Natural killer cell treated with Interleukin-12 subunit alpha and Interleukin-12 subunit beta and Interleukin-15 and Interleukin-18, amount 100 ng/mL, for 72 hours (primary cell): Measurements from ENCODE around the gene TCEANC. TPM values are rescaled to one million over a fixed set of nuclear protein-coding genes. Genes with fewer than 3 reads are reported as not detected.
"Not testable (repeated sequence)": the region's sequence is repeated elsewhere in the genome, so short reads cannot be mapped to it uniquely, and the experiment has no call there.

Experiments
- ATAC-seq, 2 donors: fragments of 150-1000 bp; cut with Tn5 transposase in 1 of 2; sonication (Bioruptor Pico), chemical (Tn5 transposase) in 1 of 2; 2 replicates each; pipeline ENCODE4 v1.10.0; 2021
- DNase-seq: peaks from one replicate; pipeline ENCODE4 v3.0.0; 2022; ENCODE audit warnings: low spot score
- H3K27ac Mint-ChIP-seq, 2 donors: 1 replicate in 1 of 2; 2 replicates in 1 of 2; pipeline ENCODE4 v1.8.0; 2022; ENCODE audit warnings: mixed read lengths in 2 of 2, mild to moderate bottlenecking in 1 of 2, moderate library complexity in 1 of 2
- H3K27me3 Mint-ChIP-seq, 2 donors: 1 replicate in 1 of 2; 2 replicates in 1 of 2; pipeline ENCODE4 v1.8.0; 2022; ENCODE audit warnings: mixed read lengths in 2 of 2
- H3K36me3 Mint-ChIP-seq: one replicate; pipeline ENCODE4 v1.8.0; 2022; ENCODE audit warnings: mixed read lengths
- H3K4me1 Mint-ChIP-seq, 2 donors: 1 replicate in 1 of 2; 2 replicates in 1 of 2; pipeline ENCODE4 v1.8.0; 2022; ENCODE audit warnings: low read depth in 2 of 2, mixed read lengths in 2 of 2, mild to moderate bottlenecking in 1 of 2
- H3K4me3 Mint-ChIP-seq: one replicate; pipeline ENCODE4 v1.8.0; 2022; ENCODE audit warnings: mixed read lengths
- H3K9me3 Mint-ChIP-seq: 2 replicates; pipeline ENCODE4 v1.8.0; 2022; ENCODE audit warnings: mixed read lengths
- total RNA-seq, 2 donors: library from RNA; stranded (reverse); gene quantifications; one replicate each; pipeline ENCODE4 v1.2.3, GENCODE V29; 2022

The TCEANC gene
- total RNA-seq, 2 donors from 2014 or later, result 2.8 to 4.2 TPM

DNA sequence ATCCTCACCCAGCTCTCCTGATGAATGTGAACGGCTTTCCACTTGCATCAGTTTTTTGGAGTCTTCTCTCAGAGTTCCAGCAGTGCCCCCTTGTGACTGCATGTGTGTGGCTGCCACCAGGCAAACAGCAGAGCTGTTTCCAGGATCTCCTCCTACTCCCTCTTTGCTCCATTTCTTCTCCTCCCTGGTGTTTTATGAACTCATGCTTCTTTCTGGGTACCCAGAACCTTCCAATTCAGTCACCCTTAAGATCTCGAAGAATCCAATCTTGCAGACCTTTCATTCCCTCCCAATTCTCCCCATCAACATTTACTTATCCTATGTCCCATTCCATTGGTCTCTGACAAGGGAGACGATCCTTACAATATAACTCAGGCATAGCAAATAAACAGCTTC, 6.8 kb upstream of the TCEANC start:
- H3K36me3 Mint-ChIP-seq, result no peaks in the 10 kb centered on the region
- ATAC-seq (no peak), DNase-seq (no peak)
- peak overlapping the region; percentile 88 to 96 for H3K27ac Mint-ChIP-seq
- peaks cover 9 to 12% of the 10 kb centered on the region in 2 donors for H3K4me1 Mint-ChIP-seq
- H3K9me3 Mint-ChIP-seq, result no peaks in the 10 kb centered on the region
- no peak overlapping the region for H3K4me3 Mint-ChIP-seq
- H3K27me3 Mint-ChIP-seq, result peaks cover 0 to 15% of the 10 kb centered on the region in 2 donors

DNA sequence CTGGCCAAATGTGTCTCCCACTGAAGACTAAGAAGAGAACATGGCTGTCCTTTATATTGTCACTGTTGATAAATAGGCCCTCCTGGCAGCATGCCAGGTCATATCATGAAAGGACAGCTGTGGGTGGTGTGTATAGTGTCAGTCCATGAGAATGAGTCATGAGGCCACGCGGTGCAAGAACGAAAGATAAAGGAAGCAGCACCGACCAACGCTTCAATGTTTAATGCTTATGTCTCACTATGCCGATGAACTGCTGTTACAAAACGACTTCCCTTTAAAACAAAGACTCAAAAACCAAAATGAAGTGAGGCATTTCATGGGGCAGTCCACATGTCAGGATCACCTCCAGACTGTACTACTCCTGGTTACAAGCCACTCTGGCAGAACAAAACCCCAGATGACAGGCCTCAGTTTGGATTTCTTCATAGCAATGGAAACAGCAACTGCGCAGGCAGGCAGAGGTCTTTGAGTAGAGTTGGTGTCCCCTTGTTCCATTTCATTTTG, 5.2 kb upstream of the TCEANC start:
- Mint-ChIP-seq H3K27ac (peak overlapping the region; percentile 88 to 96), H3K27me3 (peaks cover 0 to 18% of the 10 kb centered on the region in 2 donors), H3K36me3 (no peaks in the 10 kb centered on the region), H3K4me3 (peak overlapping the region; percentile 76), H3K9me3 (no peaks in the 10 kb centered on the region), H3K4me1 (peaks cover 12 to 15% of the 10 kb centered on the region in 2 donors)
- ATAC-seq, result peak; percentile 88 to 96
- DNase-seq, result peak; percentile 69

DNA sequence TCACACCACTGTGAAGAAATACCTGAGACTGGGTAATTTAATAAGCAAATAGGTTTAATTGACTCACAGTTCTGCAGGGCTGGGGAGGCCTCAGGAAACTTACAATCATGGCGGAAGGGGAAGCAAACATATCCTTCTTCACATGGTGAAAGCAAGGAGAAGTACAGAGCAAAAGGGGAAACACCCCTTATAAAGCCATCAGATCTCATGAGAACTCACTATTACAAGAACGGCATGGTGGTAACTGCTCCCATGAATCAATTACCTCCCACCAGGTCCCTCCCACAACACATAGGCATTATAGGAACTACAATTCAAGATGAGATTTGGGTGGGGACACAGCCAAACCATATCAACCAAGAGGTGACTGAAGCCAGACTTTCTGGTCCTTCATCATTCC, 4.6 kb upstream of the TCEANC start:
- peak overlapping the region; percentile 88 to 96 for H3K27ac Mint-ChIP-seq
- H3K36me3 Mint-ChIP-seq, DNase-seq, H3K9me3 Mint-ChIP-seq, ATAC-seq: not testable (repeated sequence)
- peaks cover 12 to 16% of the 10 kb centered on the region in 2 donors for H3K4me1 Mint-ChIP-seq
- peak overlapping the region; percentile 76 for H3K4me3 Mint-ChIP-seq
- H3K27me3 Mint-ChIP-seq, result peaks cover 0 to 18% of the 10 kb centered on the region in 2 donors

DNA sequence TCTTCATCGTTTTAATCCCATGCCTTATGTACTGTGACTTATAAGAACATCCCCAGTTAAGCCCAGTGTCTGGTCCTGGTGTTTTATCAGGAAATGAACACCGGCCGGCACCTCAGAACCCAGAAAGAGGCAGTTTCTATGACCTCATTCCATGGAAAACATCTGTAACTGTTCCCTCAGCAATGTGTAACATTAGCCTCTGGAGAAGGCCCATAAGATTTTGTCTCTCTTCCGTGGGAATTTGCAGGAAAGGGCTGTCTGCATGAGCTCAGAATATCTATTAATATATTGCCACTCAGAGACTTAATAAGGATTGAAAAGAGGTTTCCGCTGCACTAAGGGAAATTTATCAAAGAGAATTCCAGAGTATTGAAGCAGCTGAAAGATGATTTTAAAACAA, 3.1 kb upstream of the TCEANC start:
- ATAC-seq (no peak), DNase-seq (no peak)
- Mint-ChIP-seq H3K36me3 (no peaks in the 10 kb centered on the region), H3K9me3 (no peaks in the 10 kb centered on the region), H3K4me3 (no peak overlapping the region), H3K27ac (no peak overlapping the region), H3K27me3 (peaks cover 0 to 18% of the 10 kb centered on the region in 2 donors), H3K4me1 (peaks cover 18 to 19% of the 10 kb centered on the region in 2 donors)

DNA sequence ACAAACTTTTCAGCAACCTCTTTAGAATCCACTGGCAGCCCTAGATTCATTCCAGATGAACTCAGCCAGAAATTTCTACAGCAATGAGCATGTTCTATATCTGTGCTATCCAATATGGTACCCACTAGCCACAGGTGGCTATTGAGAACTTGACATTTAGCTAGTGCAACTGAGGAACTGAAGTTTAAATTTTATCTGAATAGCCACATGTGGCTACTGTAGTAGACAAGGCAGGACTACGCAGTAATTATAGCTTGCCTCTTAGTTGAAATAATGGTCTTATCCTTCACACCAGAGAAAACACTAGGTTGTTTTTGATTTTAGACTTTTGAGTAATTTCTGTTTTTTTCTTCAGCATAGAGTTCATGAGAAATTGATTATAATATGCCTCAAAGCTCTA, 2.6 kb upstream of the TCEANC start:
- H3K9me3 Mint-ChIP-seq, result no peaks in the 10 kb centered on the region
- H3K27ac Mint-ChIP-seq, result no peak overlapping the region
- ATAC-seq, result no peak
- no peak overlapping the region for H3K4me3 Mint-ChIP-seq
- H3K27me3 Mint-ChIP-seq, result peaks cover 0 to 18% of the 10 kb centered on the region in 2 donors
- H3K36me3 Mint-ChIP-seq, result no peaks in the 10 kb centered on the region
- peaks cover 23 to 24% of the 10 kb centered on the region in 2 donors for H3K4me1 Mint-ChIP-seq
- DNase-seq, result no peak

DNA sequence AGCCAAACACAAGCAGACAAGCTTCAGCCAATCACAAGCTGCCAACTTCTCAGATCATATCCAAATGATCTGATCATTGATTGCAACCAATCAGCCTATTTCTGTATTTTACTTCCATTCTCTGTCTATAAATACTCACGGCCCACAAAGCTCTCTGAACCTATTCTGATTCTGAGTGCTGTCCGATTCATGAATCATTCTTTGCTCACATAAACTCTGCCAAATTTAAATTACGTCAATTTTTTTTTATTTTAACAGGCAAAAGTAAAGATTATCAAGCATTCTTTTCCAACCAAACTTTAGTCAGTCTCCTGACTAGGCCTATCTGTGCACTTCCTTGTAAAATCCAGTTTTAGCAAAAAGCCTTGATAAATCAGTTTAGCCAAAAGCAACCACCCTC, 1.8 kb upstream of the TCEANC start:
- Mint-ChIP-seq H3K9me3 (no peaks in the 10 kb centered on the region), H3K27me3 (peaks cover 0 to 15% of the 10 kb centered on the region in 2 donors), H3K4me3 (no peak overlapping the region), H3K36me3 (no peaks in the 10 kb centered on the region), H3K4me1 (peaks cover 25 to 26% of the 10 kb centered on the region in 2 donors), H3K27ac (no peak overlapping the region)
- no peak for DNase-seq
- no peak for ATAC-seq

DNA sequence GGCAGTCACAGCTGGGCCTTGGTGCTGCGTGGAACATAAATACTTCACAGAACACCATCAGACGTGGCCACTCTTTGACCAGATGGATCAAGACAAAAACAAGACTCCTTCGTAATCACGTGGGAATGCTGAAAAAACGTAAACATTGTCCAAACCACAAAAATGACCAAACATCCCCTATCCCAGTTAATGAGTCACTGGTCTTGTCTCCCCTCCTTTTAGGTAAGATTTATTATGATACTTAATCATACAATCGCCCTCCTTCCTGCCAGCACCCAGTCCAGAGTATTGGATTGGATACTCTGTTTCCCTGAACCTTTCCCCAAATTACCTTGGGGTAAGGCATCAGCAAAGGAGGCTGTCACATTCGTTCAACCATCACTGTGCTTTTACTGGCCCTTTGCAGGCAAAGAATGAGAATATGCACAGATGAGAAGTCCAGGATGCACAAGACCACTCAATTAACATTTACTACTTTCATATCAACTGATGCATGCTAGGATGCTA, 601 bp upstream of the TCEANC start:
- no peaks in the 10 kb centered on the region for H3K9me3 Mint-ChIP-seq
- no peaks in the 10 kb centered on the region for H3K36me3 Mint-ChIP-seq
- DNase-seq, result no peak
- H3K4me3 Mint-ChIP-seq, result peak overlapping the region; percentile 85
- peaks cover 0 to 10% of the 10 kb centered on the region in 2 donors for H3K27me3 Mint-ChIP-seq
- no peak for ATAC-seq
- peaks cover 23 to 26% of the 10 kb centered on the region in 2 donors for H3K4me1 Mint-ChIP-seq
- peak overlapping the region; percentile 76 to 91 for H3K27ac Mint-ChIP-seq

DNA sequence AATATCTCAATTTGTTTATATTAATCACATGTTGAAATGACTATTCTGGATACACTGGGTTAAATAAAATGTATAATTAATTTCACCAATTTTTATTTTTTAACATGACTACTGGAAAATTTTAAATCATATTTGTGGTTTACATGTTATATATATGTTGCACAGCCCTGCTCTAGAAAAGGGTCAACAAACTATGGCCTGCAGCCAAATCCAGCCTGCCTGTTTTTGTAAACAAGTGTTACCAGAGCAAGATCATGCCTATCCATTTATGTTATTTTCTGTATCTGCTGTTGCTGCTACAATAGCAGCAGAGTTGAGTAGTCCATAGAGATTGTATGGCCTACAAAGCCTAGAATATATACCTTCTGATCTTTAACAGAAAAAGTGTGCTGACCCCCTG, 1.2 kb downstream of the TCEANC start:
- ATAC-seq, result no peak
- Mint-ChIP-seq H3K27me3 (peaks cover 0 to 3% of the 10 kb centered on the region in 2 donors), H3K36me3 (no peaks in the 10 kb centered on the region), H3K4me1 (peaks cover 28% of the 10 kb centered on the region in 2 donors), H3K9me3 (no peaks in the 10 kb centered on the region), H3K27ac (peak overlapping the region; percentile 76 to 91), H3K4me3 (peak overlapping the region; percentile 36)
- no peak for DNase-seq

DNA sequence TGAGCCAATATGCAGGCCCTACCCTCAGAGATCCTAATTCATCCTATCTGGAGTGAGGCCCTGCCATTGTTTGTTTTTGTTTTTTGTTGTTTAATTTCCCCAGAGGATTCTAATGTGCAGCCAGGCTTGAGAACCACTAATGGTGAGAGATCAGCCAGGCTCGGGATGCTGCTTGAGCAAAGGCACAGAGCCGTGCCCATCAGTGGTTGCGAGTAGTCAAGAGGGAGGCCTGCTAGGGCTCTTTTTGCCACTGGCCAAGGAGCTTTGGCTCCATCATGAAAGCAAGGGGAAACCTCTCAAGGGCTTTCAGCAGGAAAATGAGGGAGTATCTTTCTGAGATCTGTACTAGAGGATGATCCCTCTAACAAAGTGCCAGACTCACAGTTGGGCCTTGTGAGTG, 2.7 kb downstream of the TCEANC start:
- Mint-ChIP-seq H3K36me3 (no peaks in the 10 kb centered on the region), H3K27ac (peak overlapping the region; percentile 76 to 81), H3K4me1 (peaks cover 29 to 37% of the 10 kb centered on the region in 2 donors), H3K27me3 (peaks cover 0 to 3% of the 10 kb centered on the region in 2 donors), H3K9me3 (no peaks in the 10 kb centered on the region), H3K4me3 (no peak overlapping the region)
- no peak for ATAC-seq
- DNase-seq, result no peak

DNA sequence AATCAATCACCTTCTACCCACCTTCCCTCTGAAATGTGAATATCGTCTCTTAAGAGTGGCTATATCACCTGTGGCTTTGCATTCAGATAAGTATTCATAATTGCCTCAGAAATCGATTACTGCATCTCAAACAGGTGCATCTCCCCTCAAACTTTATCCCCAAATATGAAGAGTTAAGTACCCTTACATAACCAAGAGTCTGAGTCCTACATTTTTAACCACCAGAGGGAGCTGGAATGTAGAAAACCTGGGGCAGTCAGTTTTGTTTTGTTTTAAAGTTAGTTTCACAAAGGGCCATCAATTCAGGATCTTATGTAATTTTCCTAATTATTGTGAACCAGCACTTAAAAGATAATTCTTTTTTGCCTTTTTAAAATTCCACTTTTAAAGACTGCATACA, 5.7 kb downstream of the TCEANC start:
- peak; percentile 69 for DNase-seq
- H3K9me3 Mint-ChIP-seq, result no peaks in the 10 kb centered on the region
- no peaks in the 10 kb centered on the region for H3K27me3 Mint-ChIP-seq
- peak overlapping the region; percentile 82 to 86 for H3K27ac Mint-ChIP-seq
- peak in 1 of 2 donors; percentile 75 for ATAC-seq
- peak overlapping the region; percentile 72 for H3K4me3 Mint-ChIP-seq
- H3K36me3 Mint-ChIP-seq, result no peaks in the 10 kb centered on the region
- H3K4me1 Mint-ChIP-seq, result peaks cover 32 to 38% of the 10 kb centered on the region in 2 donors

DNA sequence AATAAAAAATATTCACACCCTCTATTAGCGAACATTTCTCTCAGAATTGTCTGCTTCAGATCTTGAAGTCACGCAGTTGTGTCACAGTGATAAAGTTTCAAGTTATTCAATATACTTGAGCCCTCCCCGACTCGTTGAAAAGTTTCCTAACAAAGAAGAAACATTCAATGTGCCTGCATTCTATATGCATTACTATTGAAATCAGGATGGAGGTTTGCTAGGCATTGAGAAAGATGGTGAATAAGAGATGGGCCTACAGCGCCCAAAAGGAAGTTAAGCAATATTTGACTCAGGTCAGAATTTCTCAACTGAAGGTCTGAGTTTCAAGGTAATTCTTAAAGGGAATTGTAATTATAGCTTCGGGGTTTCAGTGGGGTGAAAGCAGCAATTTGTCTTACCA, 6.1 kb downstream of the TCEANC start:
- no peaks in the 10 kb centered on the region for H3K9me3 Mint-ChIP-seq
- peak overlapping the region; percentile 82 to 86 for H3K27ac Mint-ChIP-seq
- no peaks in the 10 kb centered on the region for H3K36me3 Mint-ChIP-seq
- no peaks in the 10 kb centered on the region for H3K27me3 Mint-ChIP-seq
- ATAC-seq (peak; percentile 79 to 89), DNase-seq (no peak)
- peaks cover 32 to 41% of the 10 kb centered on the region in 2 donors for H3K4me1 Mint-ChIP-seq
- H3K4me3 Mint-ChIP-seq, result peak overlapping the region; percentile 72

DNA sequence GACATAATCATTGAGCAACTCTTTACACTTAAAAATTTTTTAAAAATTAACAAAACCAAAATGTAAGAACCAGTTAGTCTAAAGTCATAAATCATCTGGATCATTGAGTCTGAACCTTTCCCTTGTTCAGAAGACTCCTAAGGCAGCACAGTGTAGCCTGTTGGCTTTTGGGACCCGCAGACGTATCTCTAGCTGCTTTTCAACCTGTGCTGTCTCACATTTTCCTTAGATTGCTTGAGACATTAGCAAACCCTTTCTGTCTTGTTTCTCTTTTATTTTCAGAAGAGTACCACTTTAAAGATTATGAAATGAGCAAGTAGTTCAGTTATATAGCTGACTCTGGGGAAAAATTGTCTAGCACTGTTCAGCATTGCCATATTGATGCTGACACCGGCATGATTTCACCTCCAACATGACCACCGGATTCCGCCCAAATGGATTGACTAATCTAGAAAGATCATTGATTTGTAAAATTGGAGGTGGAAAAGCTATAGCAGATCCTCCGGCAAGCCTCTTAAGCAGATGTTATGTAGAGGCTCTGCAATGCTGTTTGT, 8.9 kb downstream of the TCEANC start:
- Mint-ChIP-seq H3K36me3 (no peaks in the 10 kb centered on the region), H3K27ac (peak overlapping the region; percentile 72 to 82), H3K9me3 (no peaks in the 10 kb centered on the region), H3K4me1 (peaks cover 24 to 35% of the 10 kb centered on the region in 2 donors), H3K4me3 (peak overlapping the region; percentile 34), H3K27me3 (peaks cover 0 to 2% of the 10 kb centered on the region in 2 donors)
- DNase-seq, result no peak
- ATAC-seq, result peak in 1 of 2 donors; percentile 61

DNA sequence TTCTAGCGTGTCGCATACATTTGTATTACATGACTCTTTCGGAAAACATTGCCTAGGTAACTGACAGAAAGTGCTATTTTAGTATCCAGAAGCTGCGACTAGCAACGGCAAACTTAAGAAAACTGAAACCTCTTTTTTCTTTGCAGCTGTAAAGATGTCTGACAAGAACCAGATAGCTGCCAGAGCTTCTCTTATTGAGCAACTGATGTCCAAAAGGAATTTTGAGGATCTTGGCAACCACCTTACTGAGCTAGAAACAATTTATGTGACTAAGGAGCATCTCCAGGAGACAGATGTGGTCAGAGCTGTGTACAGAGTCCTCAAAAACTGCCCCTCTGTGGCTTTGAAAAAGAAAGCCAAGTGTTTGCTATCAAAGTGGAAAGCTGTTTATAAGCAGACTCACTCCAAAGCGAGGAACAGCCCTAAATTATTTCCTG, 9.4 kb downstream of the TCEANC start:
- no peak for ATAC-seq
- H3K27me3 Mint-ChIP-seq, result peaks cover 0 to 2% of the 10 kb centered on the region in 2 donors
- peak overlapping the region; percentile 72 to 82 for H3K27ac Mint-ChIP-seq
- peak overlapping the region; percentile 34 for H3K4me3 Mint-ChIP-seq
- no peaks in the 10 kb centered on the region for H3K9me3 Mint-ChIP-seq
- peaks cover 24 to 35% of the 10 kb centered on the region in 2 donors for H3K4me1 Mint-ChIP-seq
- H3K36me3 Mint-ChIP-seq, result no peaks in the 10 kb centered on the region
- no peak for DNase-seq

DNA sequence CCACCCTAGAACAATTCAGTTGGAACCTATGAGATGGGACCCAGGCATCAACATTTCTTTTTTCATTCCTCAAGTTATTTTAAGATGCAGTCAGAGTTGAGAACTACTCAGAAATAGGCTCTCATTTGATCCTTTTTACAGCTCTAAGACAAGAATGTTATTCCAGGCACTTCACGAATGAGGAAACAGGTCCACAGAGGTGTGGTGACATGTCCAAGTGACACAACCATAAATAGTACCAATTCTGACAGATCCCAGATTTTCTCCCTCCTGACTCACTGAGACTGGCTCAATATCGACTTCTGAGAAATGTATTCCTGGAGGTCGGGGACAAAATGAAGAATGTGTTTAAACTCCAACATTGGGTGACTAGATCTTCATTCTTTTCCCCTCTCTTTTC, 11.1 kb downstream of the TCEANC start:
- H3K27ac Mint-ChIP-seq, result peak overlapping the region in 1 of 2 donors; percentile 72
- DNase-seq, result no peak

More for the DNA sequence above, 11.1 kb downstream of the TCEANC start:
- ATAC-seq, result no peak
- no peak overlapping the region for H3K4me3 Mint-ChIP-seq
- no peaks in the 10 kb centered on the region for H3K9me3 Mint-ChIP-seq
- peaks cover 0 to 2% of the 10 kb centered on the region in 2 donors for H3K27me3 Mint-ChIP-seq
- H3K4me1 Mint-ChIP-seq, result peaks cover 12 to 26% of the 10 kb centered on the region in 2 donors
- no peaks in the 10 kb centered on the region for H3K36me3 Mint-ChIP-seq
